Measurements from ENCODE around the gene FNIP1. TPM values are rescaled to one million over a fixed set of nuclear protein-coding genes. Genes with fewer than 3 reads are reported as not detected.

Gene FNIP1
- total RNA-seq, 4 donors from 2014 or later: 40.7 to 75.0 (median 62.8) TPM

- H3K36me3 ChIP-seq: no peaks in the 10 kb centered on the region
- H3K27me3 ChIP-seq: no peaks in the 10 kb centered on the region
- H3K9me3 ChIP-seq: no peaks in the 10 kb centered on the region
- no peak overlapping the region for H3K27ac ChIP-seq
- H3K4me3 ChIP-seq: no peak overlapping the region
- WGBS, 2 donors (ENCODE audit: low coverage in 1 of 2): 88 to 94% methylated on average over 1 of the region's 1 CpG
- TF ChIP-seq EP300 (IDR thresholded peaks at IDR 0.05) (no peak), POLR2A (IDR thresholded peaks at IDR 0.05) (no peak), POLR2AphosphoS5 (IDR thresholded peaks at IDR 0.05) (no peak)
- TF ChIP-seq, protein P1, sequence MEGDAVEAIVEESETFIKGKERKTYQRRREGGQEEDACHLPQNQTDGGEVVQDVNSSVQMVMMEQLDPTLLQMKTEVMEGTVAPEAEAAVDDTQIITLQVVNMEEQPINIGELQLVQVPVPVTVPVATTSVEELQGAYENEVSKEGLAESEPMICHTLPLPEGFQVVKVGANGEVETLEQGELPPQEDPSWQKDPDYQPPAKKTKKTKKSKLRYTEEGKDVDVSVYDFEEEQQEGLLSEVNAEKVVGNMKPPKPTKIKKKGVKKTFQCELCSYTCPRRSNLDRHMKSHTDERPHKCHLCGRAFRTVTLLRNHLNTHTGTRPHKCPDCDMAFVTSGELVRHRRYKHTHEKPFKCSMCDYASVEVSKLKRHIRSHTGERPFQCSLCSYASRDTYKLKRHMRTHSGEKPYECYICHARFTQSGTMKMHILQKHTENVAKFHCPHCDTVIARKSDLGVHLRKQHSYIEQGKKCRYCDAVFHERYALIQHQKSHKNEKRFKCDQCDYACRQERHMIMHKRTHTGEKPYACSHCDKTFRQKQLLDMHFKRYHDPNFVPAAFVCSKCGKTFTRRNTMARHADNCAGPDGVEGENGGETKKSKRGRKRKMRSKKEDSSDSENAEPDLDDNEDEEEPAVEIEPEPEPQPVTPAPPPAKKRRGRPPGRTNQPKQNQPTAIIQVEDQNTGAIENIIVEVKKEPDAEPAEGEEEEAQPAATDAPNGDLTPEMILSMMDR (IDR thresholded peaks at IDR 0.05): no peak
- ATAC-seq: no peak
- H3K4me1 ChIP-seq: peaks cover 8 to 66% (median 10%) of the 10 kb centered on the region in 3 donors
Observed at GRCh38 chr5:131757830-131758519, 38.8 kb downstream of the FNIP1 start.

DNA sequence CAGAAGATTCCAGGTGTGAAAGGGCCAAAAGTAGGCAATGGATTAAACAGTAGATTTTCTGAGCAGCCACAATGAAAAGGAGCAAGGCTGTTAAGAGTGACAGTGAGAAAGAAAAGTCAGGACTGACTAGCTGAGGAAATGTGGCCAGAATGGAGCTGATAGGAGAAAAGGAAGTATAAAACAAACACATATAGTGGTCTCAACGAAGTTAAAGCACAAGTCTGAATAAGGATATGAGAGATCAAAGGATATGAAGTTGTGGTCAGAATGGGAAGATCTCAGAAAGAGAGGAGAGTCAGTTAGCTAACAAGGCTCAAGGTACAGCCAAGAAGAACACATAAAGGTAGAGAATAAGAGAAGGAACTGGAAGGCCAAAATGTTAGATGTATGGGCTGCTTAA is 39.9 kb downstream of the FNIP1 start:
- H3K27ac ChIP-seq: no peak overlapping the region

GRCh38 chr5:131754363-131754762 is 42.5 kb downstream of the FNIP1 start:
- Histone ChIP-seq H3K36me3 (no peaks in the 10 kb centered on the region), H3K4me1 (peaks cover 8 to 45% (median 10%) of the 10 kb centered on the region in 3 donors), H3K27me3 (no peaks in the 10 kb centered on the region), H3K9me3 (no peaks in the 10 kb centered on the region), H3K4me3 (no peak overlapping the region), H3K27ac (no peak overlapping the region)
- TF ChIP-seq EP300 (IDR thresholded peaks at IDR 0.05) (no peak), POLR2A (IDR thresholded peaks at IDR 0.05) (no peak), POLR2AphosphoS5 (IDR thresholded peaks at IDR 0.05) (no peak)
- TF ChIP-seq, protein P1 (IDR thresholded peaks at IDR 0.05): no peak
- WGBS, 2 donors (ENCODE audit: low coverage in 1 of 2): 76 to 91% methylated on average over 1 of the region's 1 CpG
- no peak for ATAC-seq

More for the DNA sequence above, 39.9 kb downstream of the FNIP1 start:
- H3K27me3 ChIP-seq: no peaks in the 10 kb centered on the region
- no peaks in the 10 kb centered on the region for H3K9me3 ChIP-seq
- TF ChIP-seq POLR2A (IDR thresholded peaks at IDR 0.05) (no peak), EP300 (IDR thresholded peaks at IDR 0.05) (no peak)
- ATAC-seq: no peak
- H3K4me1 ChIP-seq: peaks cover 8 to 62% (median 10%) of the 10 kb centered on the region in 3 donors
- 44 to 50% methylated on average over 1 of the region's 1 CpG for WGBS, 2 donors (ENCODE audit: low coverage in 1 of 2)
- no peak overlapping the region for H3K4me3 ChIP-seq
- H3K36me3 ChIP-seq: no peaks in the 10 kb centered on the region

GRCh38 chr5:131751506-131751905 is 45.3 kb downstream of the FNIP1 start:
- TF ChIP-seq POLR2A (IDR thresholded peaks at IDR 0.05): no peak
- TF ChIP-seq, protein P1 (IDR thresholded peaks at IDR 0.05): no peak
- TF ChIP-seq EP300 (IDR thresholded peaks at IDR 0.05): no peak
- no peak for TF ChIP-seq POLR2AphosphoS5 (IDR thresholded peaks at IDR 0.05)
- H3K36me3 ChIP-seq: no peaks in the 10 kb centered on the region
- no peak for ATAC-seq

GRCh38 chr5:131749723-131750470 is 46.9 kb downstream of the FNIP1 start:
- 69 to 98% methylated on average over 3 to 7 of the region's 7 CpGs for WGBS, 2 donors (ENCODE audit: low coverage in 1 of 2)
- H3K27me3 ChIP-seq: no peaks in the 10 kb centered on the region
- H3K4me3 ChIP-seq: no peak overlapping the region
- H3K9me3 ChIP-seq: no peaks in the 10 kb centered on the region
- TF ChIP-seq, protein P1 (IDR thresholded peaks at IDR 0.05): no peak
- no peak for TF ChIP-seq EP300 (IDR thresholded peaks at IDR 0.05)
- no peak for TF ChIP-seq POLR2AphosphoS5 (IDR thresholded peaks at IDR 0.05)
- no peak for TF ChIP-seq POLR2A (IDR thresholded peaks at IDR 0.05)
- ATAC-seq: no peak
- no peaks in the 10 kb centered on the region for H3K36me3 ChIP-seq
- H3K4me1 ChIP-seq: peaks cover 0 to 20% (median 5%) of the 10 kb centered on the region in 3 donors
- no peak overlapping the region for H3K27ac ChIP-seq

More at GRCh38 chr5:131751506-131751905, 45.3 kb downstream of the FNIP1 start:
- Histone ChIP-seq H3K27ac (no peak overlapping the region), H3K9me3 (no peaks in the 10 kb centered on the region), H3K4me3 (no peak overlapping the region), H3K4me1 (peaks cover 0 to 22% (median 5%) of the 10 kb centered on the region in 3 donors), H3K27me3 (no peaks in the 10 kb centered on the region)
- 73 to 87% methylated on average over 2 of the region's 2 CpGs for WGBS, 2 donors (ENCODE audit: low coverage in 1 of 2)
